Lower leg skin (tissue), 4 donors: ENCODE measurements around the gene ACKR1. TPM values are rescaled to one million over a fixed set of nuclear protein-coding genes. Genes with fewer than 3 reads are reported as not detected.

Experiments
- DNase-seq, 2 donors: peaks; one replicate each; pipeline ENCODE4 v3.0.0-alpha.2; 2019; ENCODE audit warnings: low spot score in 2 of 2
- H3K4me3 ChIP-seq: fragments of 200-600 bp; sonication (generic); 2 replicates; pipeline ENCODE4 v1.5.1; 2017; ENCODE audit warnings: mild to moderate bottlenecking, low read depth; ENCODE audit not compliant: poor library complexity, severe bottlenecking
- CTCF ChIP-seq, 3 donors: fragments of 450-650 bp; IDR thresholded peaks; one replicate each; pipeline ENCODE4 v1.5.1; 2016; ENCODE audit warnings: antibody characterized with exemption in 3 of 3, mild to moderate bottlenecking in 3 of 3, moderate library complexity in 2 of 3
- POLR2A ChIP-seq, 2 donors: fragments of 450-650 bp; IDR thresholded peaks; one replicate each; pipeline ENCODE4 v1.6.1; 2016 to 2017; ENCODE audit warnings: antibody characterized with exemption in 2 of 2, mild to moderate bottlenecking in 1 of 2, moderate library complexity in 1 of 2
- WGBS, 2 donors: methylation state at CpG; one replicate each; pipeline ENCODE4 v1.1.5; 2018; 5-methylcytosine and 5-hydroxymethylcytosine counted together
- intact Hi-C: fragments of 100-400 bp; cut with DNase I; formaldehyde crosslinking; loops from one replicate; pipeline ENCODE4 v1.15.0; 2023; ENCODE audit warnings: low total_unique reads
- total RNA-seq, 4 donors: library from RNA; depleted of rRNA; stranded (reverse); fragments of >200 nt; gene quantifications; one replicate each; pipeline ENCODE4 v1.1.0, GENCODE V29; 2016

ACKR1 gene
- total RNA-seq, 4 donors from 2014 or later = 17.4 to 104 (median 46.9) TPM

GRCh38 chr1:159229260-159229885 is 24.7 kb downstream of the ACKR1 start:
- TF ChIP-seq CTCF (IDR thresholded peaks at IDR 0.05) (no peak), POLR2A (IDR thresholded peaks at IDR 0.05) (no peak)
- 72 to 74% methylated on average over 8 of the region's 8 CpGs for WGBS, 2 donors
- no peak for DNase-seq
- no peak overlapping the region for H3K4me3 ChIP-seq
- intact Hi-C loops = no loop called here

DNA sequence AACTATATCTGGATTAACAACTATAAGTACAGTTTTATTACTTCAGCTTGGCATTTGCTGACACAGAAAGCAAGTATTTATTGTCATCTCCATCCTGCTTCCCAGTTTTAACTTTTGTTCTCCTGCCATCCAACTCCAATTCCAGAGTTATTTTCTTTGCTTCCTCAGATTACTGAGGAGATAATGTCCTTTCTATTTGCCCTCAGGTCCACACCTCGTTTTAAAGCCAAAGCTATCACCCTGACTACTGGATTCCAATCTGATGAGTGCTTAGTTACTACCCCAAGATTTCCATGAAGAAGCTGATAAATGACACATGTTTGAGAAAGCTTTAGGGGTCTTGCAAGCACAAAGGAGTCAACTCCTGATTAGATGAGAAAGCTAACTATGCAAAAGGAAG is 25.2 kb downstream of the ACKR1 start:
- WGBS, 2 donors = 3 to 11% methylated on average over 1 of the region's 1 CpG
- H3K4me3 ChIP-seq = no peak overlapping the region
- no peak for TF ChIP-seq POLR2A (IDR thresholded peaks at IDR 0.05)
- no peak for TF ChIP-seq CTCF (IDR thresholded peaks at IDR 0.05)
- DNase-seq = no peak
- intact Hi-C loops = no loop called here

DNA sequence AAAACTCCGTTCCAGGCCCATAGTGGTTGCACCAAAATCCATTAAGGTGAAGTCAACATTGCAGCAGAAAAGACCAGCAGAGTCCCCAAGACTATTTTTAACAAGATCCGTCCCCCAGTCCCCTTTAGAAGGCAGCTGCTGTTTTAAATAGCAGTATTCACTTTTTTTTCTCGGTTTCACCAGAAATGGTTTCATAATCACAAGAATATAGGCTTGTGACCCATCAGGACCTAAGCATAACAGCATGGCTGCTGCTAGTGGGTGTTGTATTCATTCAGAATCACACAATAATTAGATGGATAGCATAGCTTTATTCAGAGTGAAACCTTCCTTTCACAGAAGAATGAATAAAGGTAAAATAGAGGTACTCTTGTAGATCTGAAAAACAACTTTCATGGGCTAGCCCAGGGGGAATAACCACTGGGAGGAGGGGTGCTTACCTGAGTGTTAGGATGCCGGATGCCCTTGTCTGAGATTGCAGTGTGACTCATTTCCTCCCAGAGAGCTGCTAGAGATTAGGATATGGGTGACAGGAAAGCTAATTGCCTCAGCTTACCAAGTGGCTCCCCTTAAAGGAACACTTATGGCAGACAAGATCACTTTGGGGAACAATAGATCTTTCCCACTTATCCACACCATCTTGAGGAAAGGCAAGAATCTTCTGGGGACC is 35.0 kb downstream of the ACKR1 start:
- DNase-seq = no peak
- no peak overlapping the region for H3K4me3 ChIP-seq
- TF ChIP-seq POLR2A (IDR thresholded peaks at IDR 0.05) = no peak
- no peak for TF ChIP-seq CTCF (IDR thresholded peaks at IDR 0.05)
- intact Hi-C loops = no loop called here
- 70 to 73% methylated on average over 4 of the region's 4 CpGs for WGBS, 2 donors

GRCh38 chr1:159247266-159247665 is 42.6 kb downstream of the ACKR1 start:
- no peak overlapping the region for H3K4me3 ChIP-seq
- 89 to 93% methylated on average over 3 of the region's 3 CpGs for WGBS, 2 donors
- TF ChIP-seq CTCF (IDR thresholded peaks at IDR 0.05) = no peak
- no peak for TF ChIP-seq POLR2A (IDR thresholded peaks at IDR 0.05)
- intact Hi-C loops = no loop called here
- DNase-seq = no peak

DNA sequence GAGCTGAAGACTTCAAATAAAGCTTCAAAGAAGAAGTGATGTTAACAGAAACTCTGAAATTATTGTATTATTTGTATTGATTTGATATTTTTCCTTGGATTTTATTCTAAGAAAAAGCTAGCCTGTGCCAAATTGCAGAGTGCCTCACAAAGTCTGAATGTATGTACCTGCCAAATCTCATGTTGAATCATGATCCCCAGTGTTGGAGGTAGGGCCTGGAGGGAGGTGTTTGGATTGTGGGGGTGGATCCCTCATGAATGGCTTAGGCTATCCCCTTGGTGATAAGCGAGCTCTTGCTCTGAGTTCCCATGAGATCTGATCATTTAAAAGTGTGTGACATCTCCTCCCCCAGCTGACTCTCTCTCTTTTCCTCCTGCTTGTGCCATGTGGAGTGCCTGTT is 43.6 kb downstream of the ACKR1 start:
- intact Hi-C loops = no loop called here
- DNase-seq = no peak
- H3K4me3 ChIP-seq = no peak overlapping the region
- 22 to 47% methylated on average over 1 of the region's 1 CpG for WGBS, 2 donors
- TF ChIP-seq POLR2A (IDR thresholded peaks at IDR 0.05) = no peak
- TF ChIP-seq CTCF (IDR thresholded peaks at IDR 0.05) = no peak
